Astrocyte (in vitro differentiated cells and primary cell): ENCODE measurements around the gene TMA7B. TPM values are rescaled to one million over a fixed set of nuclear protein-coding genes. Genes with fewer than 3 reads are reported as not detected.

Experiments
- DNase-seq: peaks from one replicate; pipeline ENCODE4 v3.0.0-alpha.2; 2010; ENCODE audit warnings: low read depth
- FAIRE-seq: peaks from 2 replicates; lab custom pipeline; 2011; peaks lifted over from hg19 to GRCh38; lab: Jason Lieb, UNC
- H2AFZ ChIP-seq: 2 replicates; pipeline ENCODE4 v1.6.0; 2012; ENCODE audit warnings: low read depth, low read length, inconsistent platforms
- H3K27ac ChIP-seq: 2 replicates; pipeline ENCODE4 v1.5.1; 2011; ENCODE audit warnings: low read depth, low read length, inconsistent platforms
- H3K27me3 ChIP-seq: 2 replicates; pipeline ENCODE4 v1.6.0; 2011; ENCODE audit warnings: low read length, inconsistent platforms; ENCODE audit not compliant: insufficient read depth
- H3K36me3 ChIP-seq: 2 replicates; pipeline ENCODE4 v1.5.1; 2011; ENCODE audit warnings: low read length, inconsistent platforms; ENCODE audit not compliant: insufficient read depth
- H3K4me1 ChIP-seq: 2 replicates; pipeline ENCODE4 v1.5.1; 2011; ENCODE audit warnings: low read length, inconsistent platforms; ENCODE audit not compliant: insufficient read depth
- H3K4me2 ChIP-seq: 2 replicates; pipeline ENCODE4 v1.6.0; 2012; ENCODE audit warnings: low read length, inconsistent platforms
- H3K4me3 ChIP-seq: 2 replicates; pipeline ENCODE4 v1.5.1; 2011; ENCODE audit warnings: low read depth, mild to moderate bottlenecking, low read length, inconsistent platforms; ENCODE audit not compliant: insufficient read depth
- H3K79me2 ChIP-seq: 2 replicates; pipeline ENCODE4 v1.6.0; 2012; ENCODE audit warnings: mild to moderate bottlenecking, low read length, inconsistent platforms; ENCODE audit not compliant: insufficient read depth
- H3K9ac ChIP-seq: 2 replicates; pipeline ENCODE4 v1.6.0; 2012; ENCODE audit warnings: mild to moderate bottlenecking, low read length, inconsistent platforms
- H3K9me3 ChIP-seq: 2 replicates; pipeline ENCODE4 v1.5.1; 2012; ENCODE audit warnings: low read depth, mild to moderate bottlenecking, low read length, inconsistent platforms; ENCODE audit not compliant: insufficient read depth
- H4K20me1 ChIP-seq: 2 replicates; pipeline ENCODE4 v1.6.0; 2012; ENCODE audit warnings: low read length, inconsistent platforms; ENCODE audit not compliant: insufficient read depth
- H3K27ac Mint-ChIP-seq: one replicate; pipeline ENCODE4 v1.8.0; 2021; ENCODE audit warnings: mild to moderate bottlenecking, mixed read lengths; ENCODE audit not compliant: unreplicated experiment
- H3K27me3 Mint-ChIP-seq: one replicate; pipeline ENCODE4 v1.8.0; 2021; ENCODE audit warnings: low read depth, mixed read lengths; ENCODE audit not compliant: unreplicated experiment
- H3K36me3 Mint-ChIP-seq: one replicate; pipeline ENCODE4 v1.8.0; 2021; ENCODE audit warnings: low read depth, mixed read lengths; ENCODE audit not compliant: unreplicated experiment
- H3K4me1 Mint-ChIP-seq: one replicate; pipeline ENCODE4 v1.8.0; 2021; ENCODE audit warnings: low read depth, mixed read lengths; ENCODE audit not compliant: unreplicated experiment
- H3K4me3 Mint-ChIP-seq: one replicate; pipeline ENCODE4 v1.8.0; 2021; ENCODE audit warnings: mild to moderate bottlenecking, moderate library complexity, mixed read lengths; ENCODE audit not compliant: unreplicated experiment
- H3K9me3 Mint-ChIP-seq: one replicate; pipeline ENCODE4 v1.8.0; 2021; ENCODE audit warnings: mild to moderate bottlenecking, mixed read lengths; ENCODE audit not compliant: unreplicated experiment
- CTCF ChIP-seq: IDR thresholded peaks from 2 replicates; pipeline ENCODE4 v1.5.1; 2011; ENCODE audit warnings: low read depth, mild to moderate bottlenecking, inconsistent platforms, low read length, moderate library complexity; ENCODE audit not compliant: insufficient read depth
- EZH2 ChIP-seq: IDR thresholded peaks from 2 replicates; pipeline ENCODE4 v1.6.1; 2012; ENCODE audit warnings: mild to moderate bottlenecking, low read length, inconsistent platforms; ENCODE audit not compliant: insufficient read depth
- total RNA-seq: library from RNA; stranded (reverse); gene quantifications from 2 replicates; pipeline ENCODE4 v1.2.1, GENCODE V29; 2021

The TMA7B gene
- total RNA-seq, 1 donor from 2014 or later, result not detected

- Histone ChIP-seq H3K27me3 (no peaks in the 10 kb centered on the region), H3K27ac (peak overlapping the region; percentile 89), H3K36me3 (no peaks in the 10 kb centered on the region), H3K4me1 (peaks cover 36% of the 10 kb centered on the region), H3K4me2 (peak overlapping the region; percentile 77), H3K4me3 (peak overlapping the region; percentile 17), H2AFZ (peak overlapping the region; percentile 51), H3K79me2 (no peaks in the 10 kb centered on the region), H4K20me1 (no peaks in the 10 kb centered on the region), H3K9me3 (no peaks in the 10 kb centered on the region), H3K9ac (peak overlapping the region; percentile 57)
- TF ChIP-seq EZH2, result no peak
- TF ChIP-seq CTCF, result no peak
- H3K4me3 Mint-ChIP-seq, result peak overlapping the region; percentile 13
- H3K27me3 Mint-ChIP-seq, result peaks cover 7% of the 10 kb centered on the region
- H3K9me3 Mint-ChIP-seq, result peaks cover 4% of the 10 kb centered on the region
- H3K27ac Mint-ChIP-seq, result peak overlapping the region; percentile 99
- H3K4me1 Mint-ChIP-seq, result peaks cover 46% of the 10 kb centered on the region
- DNase-seq (peak; percentile 99), FAIRE-seq (peak; percentile 92)
- H3K36me3 Mint-ChIP-seq, result peaks cover 3% of the 10 kb centered on the region
Observed at GRCh38 chr22:39960791-39961746, 872 bp downstream of the TMA7B start.

GRCh38 chr22:39962071-39962470 lies 1.9 kb downstream of the TMA7B start:
- Mint-ChIP-seq H3K4me1 (peaks cover 48% of the 10 kb centered on the region), H3K4me3 (peak overlapping the region; percentile 13), H3K27me3 (peaks cover 7% of the 10 kb centered on the region), H3K27ac (peak overlapping the region; percentile 99), H3K9me3 (peaks cover 4% of the 10 kb centered on the region), H3K36me3 (peaks cover 3% of the 10 kb centered on the region)
- Histone ChIP-seq H3K27me3 (no peaks in the 10 kb centered on the region), H3K9ac (peak overlapping the region; percentile 57), H3K36me3 (no peaks in the 10 kb centered on the region), H3K79me2 (no peaks in the 10 kb centered on the region), H3K4me2 (peak overlapping the region; percentile 77), H3K9me3 (no peaks in the 10 kb centered on the region), H4K20me1 (no peaks in the 10 kb centered on the region), H3K4me1 (peaks cover 45% of the 10 kb centered on the region), H2AFZ (no peak overlapping the region), H3K27ac (peak overlapping the region; percentile 89), H3K4me3 (no peak overlapping the region)
- TF ChIP-seq EZH2, result no peak
- no peak for TF ChIP-seq CTCF
- FAIRE-seq (no peak), DNase-seq (peak; percentile 45)
